Neural cell (in vitro differentiated cells): ENCODE data around the gene TOX2. TPM values are rescaled to one million over a fixed set of nuclear protein-coding genes. Genes with fewer than 3 reads are reported as not detected.

Source experiments
- H2AFZ ChIP-seq: fragments of 200-600, 300-800 bp; sonication (generic), shearing (Covaris generic); 2 replicates; pipeline ENCODE4 v1.6.0; 2014; ENCODE audit warnings: low read depth, mild to moderate bottlenecking, antibody characterized with exemption, low read length, moderate library complexity
- H3F3A ChIP-seq: fragments of 200-600 bp; shearing (Covaris generic); 2 replicates; pipeline ENCODE4 v1.6.1; 2016; ENCODE audit warnings: mild to moderate bottlenecking, moderate library complexity, mixed read lengths, antibody characterized with exemption, low read length; ENCODE audit not compliant: insufficient read depth, poor library complexity, severe bottlenecking
- H3K27ac ChIP-seq: fragments of 200-600, 300-800 bp; sonication (generic), shearing (Covaris generic); 2 replicates; pipeline ENCODE4 v1.5.1; 2014; ENCODE audit warnings: mild to moderate bottlenecking, low read length, moderate library complexity
- H3K27me3 ChIP-seq: fragments of 300-800, 200-600 bp; sonication (generic), shearing (Covaris generic); 2 replicates; pipeline ENCODE4 v1.6.0; 2014; ENCODE audit warnings: mild to moderate bottlenecking, low read depth, low read length, moderate library complexity; ENCODE audit not compliant: insufficient read depth
- H3K36me3 ChIP-seq: fragments of 300-800, 200-600 bp; sonication (generic), shearing (Covaris generic); 2 replicates; pipeline ENCODE4 v1.5.1; 2014; ENCODE audit warnings: mild to moderate bottlenecking, antibody characterized with exemption, low read length, moderate library complexity; ENCODE audit not compliant: insufficient read depth
- H3K4me2 ChIP-seq: fragments of 300-800, 200-600 bp; sonication (generic), shearing (Covaris generic); 2 replicates; pipeline ENCODE4 v1.6.0; 2014; ENCODE audit warnings: mild to moderate bottlenecking, low read length
- H3K4me3 ChIP-seq: fragments of 300-800, 200-600 bp; sonication (generic), shearing (Covaris generic); 2 replicates; pipeline ENCODE4 v1.5.1; 2014; ENCODE audit warnings: mild to moderate bottlenecking, low read length, moderate library complexity
- H3K79me2 ChIP-seq: fragments of 200-600 bp; shearing (Covaris generic); replicated peaks from 2 replicates; pipeline ENCODE4 v1.6.0; 2014; ENCODE audit warnings: mild to moderate bottlenecking, low read length, moderate library complexity; ENCODE audit not compliant: insufficient read depth
- H3K9ac ChIP-seq: fragments of 300-800, 200-600 bp; sonication (generic), shearing (Covaris generic); 2 replicates; pipeline ENCODE4 v1.6.1; 2016; ENCODE audit warnings: mild to moderate bottlenecking, low read length, mixed read lengths
- H3K9me2 ChIP-seq: fragments of 200-600 bp; shearing (Covaris generic); 2 replicates; pipeline ENCODE4 v1.6.1; 2016; ENCODE audit warnings: mild to moderate bottlenecking, low read length, mixed read lengths; ENCODE audit not compliant: insufficient read depth
- H3K9me3 ChIP-seq: fragments of 200-600, 300-800 bp; sonication (generic), shearing (Covaris generic); 2 replicates; pipeline ENCODE4 v1.6.1; 2016; ENCODE audit warnings: mild to moderate bottlenecking, mixed run types, low read length, moderate library complexity, mixed read lengths
- H4K20me1 ChIP-seq: fragments of 200-600 bp; shearing (Covaris generic); 2 replicates; pipeline ENCODE4 v1.6.1; 2016; ENCODE audit warnings: mild to moderate bottlenecking, mixed run types; ENCODE audit not compliant: insufficient read depth
- CTCF ChIP-seq: fragments of 450-650 bp; IDR thresholded peaks from 2 replicates; pipeline ENCODE4 v1.5.1; 2014; ENCODE audit warnings: antibody characterized with exemption, mild to moderate bottlenecking, moderate library complexity; ENCODE audit not compliant: poor library complexity, severe bottlenecking
- EP300 ChIP-seq: fragments of 450-650 bp; conservative IDR thresholded peaks from 2 replicates; pipeline ENCODE4 v1.6.1; 2014; ENCODE audit warnings: antibody characterized with exemption, mild to moderate bottlenecking, moderate library complexity; ENCODE audit not compliant: poor library complexity, severe bottlenecking
- EZH2 ChIP-seq: fragments of 200-600, 300-800 bp; shearing (Covaris generic), sonication (generic); IDR thresholded peaks from 2 replicates; pipeline ENCODE4 v1.6.1; 2014; ENCODE audit warnings: antibody characterized with exemption, low read length, borderline replicate concordance, mild to moderate bottlenecking; ENCODE audit not compliant: insufficient read depth, poor library complexity, severe bottlenecking
- MXI1 ChIP-seq: fragments of 450-650 bp; conservative IDR thresholded peaks from 2 replicates; pipeline ENCODE4 v1.6.1; 2014; ENCODE audit warnings: antibody characterized with exemption, mild to moderate bottlenecking; ENCODE audit not compliant: poor library complexity, severe bottlenecking
- POLR2AphosphoS5 ChIP-seq: IDR thresholded peaks from 2 replicates; pipeline ENCODE4 v1.6.1; 2012
- RAD21 ChIP-seq: fragments of 450-650 bp; conservative IDR thresholded peaks from 2 replicates; pipeline ENCODE4 v1.6.1; 2014; ENCODE audit warnings: antibody characterized with exemption, mild to moderate bottlenecking, moderate library complexity
- REST ChIP-seq: IDR thresholded peaks from 2 replicates; pipeline ENCODE4 v1.6.1; 2012; ENCODE audit warnings: borderline replicate concordance
- SMC3 ChIP-seq: fragments of 450-650 bp; conservative IDR thresholded peaks from 2 replicates; pipeline ENCODE4 v1.6.1; 2014; ENCODE audit warnings: antibody characterized with exemption, mild to moderate bottlenecking, moderate library complexity; ENCODE audit not compliant: poor library complexity
- TAF1 ChIP-seq: IDR thresholded peaks from 2 replicates; pipeline ENCODE4 v1.6.1; 2012; ENCODE audit warnings: low read depth
- polyA plus RNA-seq: library from polyadenylated mRNA; depleted of rRNA; stranded (reverse); fragments of >200 nt; gene quantifications from 2 replicates; pipeline ENCODE4 v1.2.3, GENCODE V29; 2014

The TOX2 gene
- polyA plus RNA-seq, 1 donor from 2014 or later, result 0.89 TPM

GRCh38 chr20:43921227-43921780 lies 6.7 kb downstream of the TOX2 start:
- H3K4me2 ChIP-seq, result no peak overlapping the region

GRCh38 chr20:43922614-43923013 lies 8.0 kb downstream of the TOX2 start:
- Histone ChIP-seq H3K27ac (no peak overlapping the region), H3K4me3 (no peak overlapping the region), H3K79me2 (peaks cover 4% of the 10 kb centered on the region), H3K4me2 (no peak overlapping the region), H3K9me3 (no peaks in the 10 kb centered on the region), H3K36me3 (no peaks in the 10 kb centered on the region), H3K9me2 (no peaks in the 10 kb centered on the region), H4K20me1 (no peaks in the 10 kb centered on the region), H3K9ac (no peak overlapping the region), H2AFZ (no peak overlapping the region), H3K27me3 (no peaks in the 10 kb centered on the region), H3F3A (no peaks in the 10 kb centered on the region)
- TF ChIP-seq REST, result no peak
- TF ChIP-seq EP300, result no peak
- TF ChIP-seq RAD21, result no peak

More at GRCh38 chr20:43921227-43921780, 6.7 kb downstream of the TOX2 start:
- H3K9me2 ChIP-seq, result no peaks in the 10 kb centered on the region
- peaks cover 9% of the 10 kb centered on the region for H3K27me3 ChIP-seq
- no peaks in the 10 kb centered on the region for H4K20me1 ChIP-seq
- H3F3A ChIP-seq, result no peaks in the 10 kb centered on the region
- H3K9ac ChIP-seq, result no peak overlapping the region
- no peak overlapping the region for H2AFZ ChIP-seq
- no peak for TF ChIP-seq MXI1
- no peak for TF ChIP-seq SMC3
- no peak for TF ChIP-seq CTCF
- no peak for TF ChIP-seq POLR2AphosphoS5
- no peak for TF ChIP-seq EP300
- H3K36me3 ChIP-seq, result no peaks in the 10 kb centered on the region
- H3K4me3 ChIP-seq, result no peak overlapping the region
- peaks cover 4% of the 10 kb centered on the region for H3K79me2 ChIP-seq
- no peaks in the 10 kb centered on the region for H3K9me3 ChIP-seq
- H3K27ac ChIP-seq, result no peak overlapping the region

- H3K27ac ChIP-seq, result no peak overlapping the region
- H3K4me3 ChIP-seq, result no peak overlapping the region
- no peaks in the 10 kb centered on the region for H3K79me2 ChIP-seq
- no peaks in the 10 kb centered on the region for H4K20me1 ChIP-seq
- no peaks in the 10 kb centered on the region for H3K36me3 ChIP-seq
- H3K4me2 ChIP-seq, result no peak overlapping the region
- no peaks in the 10 kb centered on the region for H3K9me2 ChIP-seq
- no peak for TF ChIP-seq TAF1
- no peak for TF ChIP-seq POLR2AphosphoS5
- TF ChIP-seq REST, result no peak
- TF ChIP-seq SMC3, result no peak
- TF ChIP-seq RAD21, result no peak
- TF ChIP-seq MXI1, result no peak
- TF ChIP-seq EP300, result no peak
- no peak for TF ChIP-seq EZH2
- no peak for TF ChIP-seq CTCF
- H2AFZ ChIP-seq, result no peak overlapping the region
- no peaks in the 10 kb centered on the region for H3F3A ChIP-seq
- H3K27me3 ChIP-seq, result no peaks in the 10 kb centered on the region
- no peaks in the 10 kb centered on the region for H3K9me3 ChIP-seq
- H3K9ac ChIP-seq, result no peak overlapping the region
Observed at GRCh38 chr20:43923322-43923721, 8.7 kb downstream of the TOX2 start.
